ENCODE data around the gene LIMA1. TPM values are rescaled to one million over a fixed set of nuclear protein-coding genes. Genes with fewer than 3 reads are reported as not detected.

LIMA1 gene
- total RNA-seq, 4 donors from 2014 or later = 85.0 to 140 (median 116) TPM

GRCh38 chr12:50127546-50127945 lies 155.8 kb downstream of the LIMA1 start:
- no peak overlapping the region for H3K4me3 ChIP-seq
- no peak for DNase-seq
- TF ChIP-seq CTCF (IDR thresholded peaks at IDR 0.05) (no peak), POLR2A (IDR thresholded peaks at IDR 0.05) (no peak)
- no peaks in the 10 kb centered on the region for H3K9me3 ChIP-seq
- H3K36me3 ChIP-seq = no peaks in the 10 kb centered on the region
- H3K4me1 ChIP-seq = no peaks in the 10 kb centered on the region
- intact Hi-C loops (cut with DNase I; ENCODE audit: low total_unique reads) = no loop called here
- no peak overlapping the region for H3K27ac ChIP-seq
- no peaks in the 10 kb centered on the region for H3K27me3 ChIP-seq

MicroRNAs encoded within 50 kb of the gene (microRNA counts, 767-probe panel; counts per million panel counts)
- 0 counts per million in 2 donors for microRNA hsa-miR-1293

Small RNA genes lying within 50 kb of the gene (microRNA-seq; reads per million reads assigned to microRNA genes)
- not detected for gene MIR1293 (ENCODE audit: borderline microRNAs expressed, borderline replicate concordance)

Small RNA genes lying within 50 kb of the gene (small RNA-seq; reads per million reads assigned to genes)
- gene MIR1293 (not detected), gene RNU6-1093P (not detected)

Other genes starting within 250 kb of the LIMA1 start
- gene ASIC1, start 225.9 kb downstream of the LIMA1 start, total RNA-seq = 1 to 10 TPM in 2 of 4 donors, not detected in 2; 3.5 to 5.6 TPM
- gene SMARCD1, start 198.2 kb downstream of the LIMA1 start, total RNA-seq = 10 to 100 TPM in 3 of 4 donors, 1 to 10 TPM in 1; 4.1 to 54.6 (median 39.6) TPM
- not detected for gene GPD1, start 179.5 kb downstream of the LIMA1 start, total RNA-seq
- 100 to 1,000 TPM in 1 of 4 donors, 10 to 100 TPM in 3; 14.3 to 121 (median 45.4) TPM for gene COX14, start 171.3 kb downstream of the LIMA1 start, total RNA-seq
- 10 to 100 TPM in 3 of 4 donors, 1 to 10 TPM in 1; 9.1 to 73.9 (median 40.5) TPM for gene CERS5, start 116.2 kb downstream of the LIMA1 start, total RNA-seq
- not detected for gene FAM186A, start 113.1 kb upstream of the LIMA1 start, total RNA-seq
- 10 to 100 TPM; 15.9 to 98.6 (median 70.8) TPM for gene LARP4, start 117.4 kb upstream of the LIMA1 start, total RNA-seq
- 10 to 100 TPM in 2 of 4 donors, 1 to 10 TPM in 2; 5.6 to 47.0 (median 14.9) TPM for gene DIP2B, start 221.5 kb upstream of the LIMA1 start, total RNA-seq